HUES48 (cell line): ENCODE results near the gene TMEM214.

Experiments
- H3K27ac ChIP-seq: one replicate; pipeline ENCODE4 v1.7.0; 2013; ENCODE audit warnings: low read depth, low read length, inconsistent platforms
- H3K27me3 ChIP-seq: 2 replicates; pipeline ENCODE4 v1.6.1; 2013; ENCODE audit warnings: mild to moderate bottlenecking, low read length; ENCODE audit not compliant: control insufficient read depth, insufficient read depth
- H3K36me3 ChIP-seq: 2 replicates; pipeline ENCODE4 v1.6.1; 2013; ENCODE audit warnings: low read length; ENCODE audit not compliant: control insufficient read depth, insufficient read depth
- H3K4me1 ChIP-seq: 2 replicates; pipeline ENCODE4 v1.6.1; 2013; ENCODE audit warnings: mild to moderate bottlenecking, low read length; ENCODE audit not compliant: control insufficient read depth, insufficient read depth
- H3K4me3 ChIP-seq: 2 replicates; pipeline ENCODE4 v1.5.1; 2013; ENCODE audit warnings: mild to moderate bottlenecking, low read depth, low read length
- H3K9ac ChIP-seq: 2 replicates; pipeline ENCODE4 v1.6.1; 2013; ENCODE audit warnings: mild to moderate bottlenecking, low read depth, low read length, moderate library complexity
- H3K9me3 ChIP-seq: 2 replicates; pipeline ENCODE4 v1.6.1; 2013; ENCODE audit warnings: low read length; ENCODE audit not compliant: control insufficient read depth, insufficient read depth

Gene TMEM214

GRCh38 chr2:27025281-27025800 is 7.4 kb upstream of the TMEM214 start:
- Histone ChIP-seq H3K4me1 (no peaks in the 10 kb centered on the region), H3K9ac (no peak overlapping the region), H3K9me3 (no peaks in the 10 kb centered on the region), H3K36me3 (no peaks in the 10 kb centered on the region; the same call in 1 of the 2 replicates), H3K27me3 (no peaks in the 10 kb centered on the region), H3K27ac (no peak overlapping the region), H3K4me3 (no peak overlapping the region)

DNA sequence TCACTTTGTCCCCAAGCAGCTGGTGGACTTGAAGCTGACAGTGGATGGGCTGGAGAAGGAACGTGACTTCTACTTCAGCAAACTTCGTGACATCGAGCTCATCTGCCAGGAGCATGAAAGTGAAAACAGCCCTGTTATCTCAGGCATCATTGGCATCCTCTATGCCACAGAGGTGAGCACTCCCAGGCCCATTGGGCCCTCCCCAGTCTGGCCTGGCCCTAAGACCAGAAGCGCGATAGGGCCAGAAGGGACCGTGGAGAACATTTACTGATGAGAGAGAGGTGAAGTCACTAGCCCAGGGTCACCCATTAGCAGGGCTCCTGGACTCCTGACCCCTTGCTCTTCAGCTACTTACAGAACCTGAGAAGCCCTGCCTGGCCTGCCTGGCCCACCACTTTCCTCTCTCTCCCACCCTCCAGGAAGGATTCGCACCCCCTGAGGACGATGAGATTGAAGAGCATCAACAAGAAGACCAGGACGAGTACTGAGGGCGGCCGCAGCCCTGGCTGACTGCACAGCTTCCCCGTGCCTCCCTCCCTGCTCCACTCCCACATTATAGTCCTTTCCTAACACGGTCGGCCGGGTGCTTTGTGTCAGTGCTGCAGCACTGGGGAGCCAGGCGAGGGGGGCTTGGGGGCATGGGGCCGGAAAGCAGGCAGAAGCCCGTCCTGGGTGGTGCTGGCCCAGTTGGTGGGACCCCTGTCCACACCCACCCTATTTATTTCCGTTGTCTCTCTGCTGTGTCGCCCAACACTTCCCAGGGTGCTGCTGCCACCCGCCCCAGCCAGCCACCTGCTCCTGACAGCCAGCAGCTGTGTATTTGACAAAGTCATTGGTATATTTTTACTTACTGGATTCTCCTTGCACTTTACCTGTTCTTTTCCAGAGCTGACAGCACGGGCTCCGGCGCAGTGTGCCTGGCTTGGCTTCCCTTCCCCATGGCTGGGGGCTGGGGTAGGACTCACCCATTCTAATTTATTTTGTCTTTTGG is 6.6 kb upstream of the TMEM214 start:
- H3K9me3 ChIP-seq, result no peaks in the 10 kb centered on the region
- no peaks in the 10 kb centered on the region for H3K27me3 ChIP-seq
- no peak overlapping the region for H3K4me3 ChIP-seq
- no peaks in the 10 kb centered on the region for H3K4me1 ChIP-seq
- H3K27ac ChIP-seq, result no peak overlapping the region
- no peak overlapping the region for H3K9ac ChIP-seq
- no peaks in the 10 kb centered on the region; the same call in 1 of the 2 replicates for H3K36me3 ChIP-seq

- H3K9ac ChIP-seq, result no peak overlapping the region
- H3K4me1 ChIP-seq, result no peaks in the 10 kb centered on the region
- H3K27me3 ChIP-seq, result no peaks in the 10 kb centered on the region
Observed at GRCh38 chr2:27027211-27027651, 5.5 kb upstream of the TMEM214 start.

DNA sequence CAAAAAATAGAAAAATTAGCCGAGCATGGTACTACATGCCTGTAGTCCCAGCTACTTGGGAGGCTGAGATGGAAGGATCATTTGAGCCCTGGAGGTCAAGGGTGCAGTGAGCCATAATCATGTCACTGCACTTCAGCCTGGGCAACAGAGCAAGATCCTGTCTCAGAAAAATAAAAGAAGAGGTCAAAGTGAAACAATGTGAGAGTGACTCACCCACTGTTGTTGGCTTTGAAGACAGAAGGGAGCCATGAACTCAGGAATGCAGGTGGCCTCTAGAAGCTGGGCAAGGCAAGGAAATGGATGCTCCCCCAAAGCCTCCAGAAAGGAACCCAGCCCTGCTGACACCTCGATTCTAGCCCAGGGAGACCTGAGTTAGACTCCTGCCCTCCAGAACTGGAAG is 3.7 kb upstream of the TMEM214 start:
- H3K36me3 ChIP-seq, result peaks cover 3% of the 10 kb centered on the region; the same call in 1 of the 2 replicates
- no peak overlapping the region for H3K9ac ChIP-seq
- H3K4me1 ChIP-seq, result no peaks in the 10 kb centered on the region
- H3K27me3 ChIP-seq, result no peaks in the 10 kb centered on the region
- no peak overlapping the region for H3K27ac ChIP-seq
- H3K9me3 ChIP-seq, result no peaks in the 10 kb centered on the region
- no peak overlapping the region for H3K4me3 ChIP-seq

More at GRCh38 chr2:27027211-27027651, 5.5 kb upstream of the TMEM214 start:
- Histone ChIP-seq H3K27ac (no peak overlapping the region), H3K9me3 (no peaks in the 10 kb centered on the region), H3K4me3 (no peak overlapping the region), H3K36me3 (peaks cover 3% of the 10 kb centered on the region; the same call in 1 of the 2 replicates)

- Histone ChIP-seq H3K9ac (peak overlapping the region; percentile 80), H3K27me3 (no peaks in the 10 kb centered on the region), H3K4me1 (no peaks in the 10 kb centered on the region), H3K9me3 (no peaks in the 10 kb centered on the region), H3K27ac (peak overlapping the region; percentile 15), H3K4me3 (peak overlapping the region; percentile 99), H3K36me3 (peaks cover 40% of the 10 kb centered on the region)
Observed at GRCh38 chr2:27033253-27033852, 588 bp downstream of the TMEM214 start.

DNA sequence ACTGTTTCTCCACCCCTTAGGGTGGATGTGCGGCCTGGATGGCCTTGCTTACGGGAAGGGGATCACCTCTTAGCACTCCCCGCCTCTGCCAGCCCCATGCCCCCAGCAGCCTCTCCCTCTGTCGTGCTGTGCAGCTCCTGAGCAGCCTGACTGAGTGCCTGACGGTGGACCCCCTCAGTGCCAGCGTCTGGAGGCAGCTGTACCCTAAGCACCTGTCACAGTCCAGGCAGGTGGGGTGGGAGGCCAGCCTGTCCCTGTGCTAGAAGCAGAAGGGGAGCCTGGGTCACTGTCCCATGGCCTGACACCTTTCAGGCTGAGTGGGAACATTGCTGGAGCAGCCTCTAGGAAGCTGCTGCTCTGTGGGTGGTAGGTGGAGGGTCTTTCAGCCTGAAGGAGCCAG is 5.2 kb downstream of the TMEM214 start:
- no peaks in the 10 kb centered on the region for H3K27me3 ChIP-seq
- no peak overlapping the region for H3K4me3 ChIP-seq
- peaks cover 81% of the 10 kb centered on the region for H3K36me3 ChIP-seq
- no peaks in the 10 kb centered on the region for H3K4me1 ChIP-seq
- H3K9ac ChIP-seq, result no peak overlapping the region
- no peak overlapping the region for H3K27ac ChIP-seq
- no peaks in the 10 kb centered on the region for H3K9me3 ChIP-seq

DNA sequence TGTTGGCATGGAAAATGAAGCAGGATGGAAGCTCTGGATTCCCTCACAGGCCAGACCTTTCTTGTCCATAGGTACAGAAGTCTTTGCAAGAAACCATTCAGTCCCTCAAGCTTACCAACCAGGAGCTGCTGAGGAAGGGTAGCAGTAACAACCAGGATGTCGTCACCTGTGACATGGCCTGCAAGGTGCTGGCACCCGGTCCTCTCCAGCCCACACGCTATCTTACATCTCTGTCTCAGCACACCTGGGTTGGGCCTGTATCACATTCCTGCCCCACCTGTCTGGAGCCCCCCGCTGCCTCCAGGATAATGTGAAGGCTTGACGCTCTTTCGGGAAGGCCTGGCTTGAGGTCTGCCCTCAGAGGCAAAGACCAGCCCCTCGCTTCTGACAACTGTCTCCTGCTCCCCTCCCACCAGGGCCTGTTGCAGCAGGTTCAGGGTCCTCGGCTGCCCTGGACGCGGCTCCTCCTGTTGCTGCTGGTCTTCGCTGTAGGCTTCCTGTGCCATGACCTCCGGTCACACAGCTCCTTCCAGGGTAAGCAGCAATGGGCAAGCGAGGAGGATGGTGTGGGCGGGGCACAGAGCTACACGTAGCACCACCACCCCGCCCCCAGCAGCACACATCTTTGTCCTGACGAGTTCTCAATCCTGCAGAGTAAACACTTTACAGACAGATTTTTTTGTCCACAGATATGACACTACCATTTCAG is 6.0 kb downstream of the TMEM214 start:
- Histone ChIP-seq H3K9ac (no peak overlapping the region), H3K27me3 (no peaks in the 10 kb centered on the region), H3K4me3 (no peak overlapping the region), H3K9me3 (no peaks in the 10 kb centered on the region), H3K4me1 (no peaks in the 10 kb centered on the region), H3K27ac (no peak overlapping the region), H3K36me3 (peaks cover 84% of the 10 kb centered on the region)

GRCh38 chr2:27039426-27039825 is 6.7 kb downstream of the TMEM214 start:
- peaks cover 84% of the 10 kb centered on the region for H3K36me3 ChIP-seq
- no peak overlapping the region for H3K4me3 ChIP-seq
- H3K4me1 ChIP-seq, result no peaks in the 10 kb centered on the region
- no peaks in the 10 kb centered on the region for H3K27me3 ChIP-seq
- no peak overlapping the region for H3K9ac ChIP-seq
- no peak overlapping the region for H3K27ac ChIP-seq
- H3K9me3 ChIP-seq, result no peaks in the 10 kb centered on the region

DNA sequence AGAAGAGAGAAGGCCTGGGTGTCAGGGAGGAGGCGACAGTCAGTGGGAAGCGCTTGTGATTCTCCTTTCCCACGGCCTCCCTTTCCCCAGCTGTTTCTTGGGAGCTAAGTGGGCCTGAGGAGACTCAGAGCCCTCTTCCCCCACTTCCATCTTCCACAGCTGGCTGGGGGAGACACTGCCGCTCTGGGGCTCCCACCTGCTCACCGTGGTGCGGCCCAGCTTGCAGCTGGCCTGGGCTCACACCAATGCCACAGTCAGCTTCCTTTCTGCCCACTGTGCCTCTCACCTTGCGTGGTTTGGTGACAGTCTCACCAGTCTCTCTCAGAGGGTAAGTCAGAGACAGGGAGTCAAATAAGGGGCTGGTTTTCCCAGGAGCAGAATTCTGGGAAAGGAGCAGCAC is 7.1 kb downstream of the TMEM214 start:
- Histone ChIP-seq H3K4me3 (no peak overlapping the region), H3K36me3 (peaks cover 82% of the 10 kb centered on the region), H3K27ac (no peak overlapping the region), H3K9me3 (no peaks in the 10 kb centered on the region), H3K9ac (no peak overlapping the region), H3K27me3 (no peaks in the 10 kb centered on the region), H3K4me1 (no peaks in the 10 kb centered on the region)

DNA sequence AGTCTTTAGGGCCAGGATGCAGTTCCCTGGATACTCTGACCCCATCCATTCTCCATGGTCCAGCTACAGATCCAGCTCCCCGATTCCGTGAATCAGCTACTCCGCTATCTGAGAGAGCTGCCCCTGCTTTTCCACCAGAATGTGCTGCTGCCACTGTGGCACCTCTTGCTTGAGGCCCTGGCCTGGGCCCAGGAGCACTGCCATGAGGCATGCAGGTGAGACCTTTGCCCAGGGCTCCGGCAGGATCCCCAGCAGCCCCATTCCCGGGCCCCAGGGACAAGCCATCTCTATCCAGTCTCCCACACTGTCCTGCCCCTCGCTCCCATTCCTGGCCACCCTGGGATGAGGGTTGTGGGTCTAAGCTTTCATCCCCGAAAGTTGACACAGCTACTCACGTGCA is 7.5 kb downstream of the TMEM214 start:
- H3K4me3 ChIP-seq, result no peak overlapping the region
- H3K9me3 ChIP-seq, result no peaks in the 10 kb centered on the region
- no peak overlapping the region for H3K27ac ChIP-seq
- no peaks in the 10 kb centered on the region for H3K27me3 ChIP-seq
- no peak overlapping the region for H3K9ac ChIP-seq
- H3K36me3 ChIP-seq, result peaks cover 78% of the 10 kb centered on the region
- H3K4me1 ChIP-seq, result no peaks in the 10 kb centered on the region
